ENCODE measurements around the gene UNC13A.

UNC13A gene

DNA sequence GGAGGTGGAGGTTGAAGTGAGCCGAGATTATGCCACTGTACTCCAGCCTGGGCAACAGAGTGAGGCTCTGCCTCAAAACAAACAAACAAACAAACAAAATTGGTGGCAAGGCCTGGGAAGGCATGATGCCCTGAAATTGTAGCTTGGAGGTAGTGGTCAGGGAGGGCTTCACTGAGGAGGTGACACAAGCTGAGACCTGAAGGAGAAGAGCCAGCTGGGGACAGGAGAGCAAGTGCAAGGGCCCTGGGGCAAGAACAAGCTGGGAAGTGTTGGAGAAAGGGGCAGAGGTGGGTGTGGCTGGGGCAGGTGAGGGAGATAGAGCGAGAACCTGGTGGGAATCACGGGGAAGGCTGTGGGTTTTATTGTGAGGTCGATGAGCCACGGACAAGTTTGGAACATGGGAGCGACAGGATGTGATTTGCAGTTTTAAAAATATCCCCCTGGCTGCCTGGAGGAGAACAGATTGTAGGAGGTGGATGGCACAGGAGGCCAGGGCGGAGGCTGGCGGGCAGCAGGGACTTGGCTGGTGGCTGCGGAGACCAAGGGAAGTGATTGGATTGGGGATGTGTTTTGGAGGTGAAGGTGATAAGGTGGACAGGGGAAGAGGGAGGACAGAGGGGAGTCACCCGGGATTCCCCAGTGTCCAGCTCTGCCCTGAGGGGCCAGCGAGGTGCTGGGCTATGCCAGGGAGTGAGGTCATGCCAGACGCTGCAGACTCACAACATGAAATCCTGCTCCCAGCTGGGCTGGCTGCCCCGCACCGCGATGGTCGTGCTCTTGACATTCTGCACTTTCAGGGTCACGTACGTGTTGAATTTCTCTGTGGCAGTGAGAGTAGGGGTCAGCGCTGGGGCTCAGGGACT is 14.0 kb downstream of the UNC13A start:
- Histone ChIP-seq H3K27me3 (ENCODE audit: insufficient read depth, poor library complexity, severe bottlenecking) (peaks cover 13% of the 10 kb centered on the region), H3K4me3 (replicated peaks; ENCODE audit: insufficient read depth, low read length) (no peak overlapping the region), H3K27ac (replicated peaks) (no peak overlapping the region)
- TF ChIP-seq SPI1 (IDR thresholded peaks at IDR 0.05; ENCODE audit: borderline replicate concordance, low read depth) (no peak), CTCF (IDR thresholded peaks at IDR 0.05; ENCODE audit: insufficient read depth, low read length) (no peak), POLR2AphosphoS5 (IDR thresholded peaks at IDR 0.05; ENCODE audit: low read depth) (no peak), GABPA (IDR thresholded peaks at IDR 0.05; ENCODE audit: low read depth) (no peak)
- TF ChIP-seq, protein P1, sequence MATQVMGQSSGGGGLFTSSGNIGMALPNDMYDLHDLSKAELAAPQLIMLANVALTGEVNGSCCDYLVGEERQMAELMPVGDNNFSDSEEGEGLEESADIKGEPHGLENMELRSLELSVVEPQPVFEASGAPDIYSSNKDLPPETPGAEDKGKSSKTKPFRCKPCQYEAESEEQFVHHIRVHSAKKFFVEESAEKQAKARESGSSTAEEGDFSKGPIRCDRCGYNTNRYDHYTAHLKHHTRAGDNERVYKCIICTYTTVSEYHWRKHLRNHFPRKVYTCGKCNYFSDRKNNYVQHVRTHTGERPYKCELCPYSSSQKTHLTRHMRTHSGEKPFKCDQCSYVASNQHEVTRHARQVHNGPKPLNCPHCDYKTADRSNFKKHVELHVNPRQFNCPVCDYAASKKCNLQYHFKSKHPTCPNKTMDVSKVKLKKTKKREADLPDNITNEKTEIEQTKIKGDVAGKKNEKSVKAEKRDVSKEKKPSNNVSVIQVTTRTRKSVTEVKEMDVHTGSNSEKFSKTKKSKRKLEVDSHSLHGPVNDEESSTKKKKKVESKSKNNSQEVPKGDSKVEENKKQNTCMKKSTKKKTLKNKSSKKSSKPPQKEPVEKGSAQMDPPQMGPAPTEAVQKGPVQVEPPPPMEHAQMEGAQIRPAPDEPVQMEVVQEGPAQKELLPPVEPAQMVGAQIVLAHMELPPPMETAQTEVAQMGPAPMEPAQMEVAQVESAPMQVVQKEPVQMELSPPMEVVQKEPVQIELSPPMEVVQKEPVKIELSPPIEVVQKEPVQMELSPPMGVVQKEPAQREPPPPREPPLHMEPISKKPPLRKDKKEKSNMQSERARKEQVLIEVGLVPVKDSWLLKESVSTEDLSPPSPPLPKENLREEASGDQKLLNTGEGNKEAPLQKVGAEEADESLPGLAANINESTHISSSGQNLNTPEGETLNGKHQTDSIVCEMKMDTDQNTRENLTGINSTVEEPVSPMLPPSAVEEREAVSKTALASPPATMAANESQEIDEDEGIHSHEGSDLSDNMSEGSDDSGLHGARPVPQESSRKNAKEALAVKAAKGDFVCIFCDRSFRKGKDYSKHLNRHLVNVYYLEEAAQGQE (IDR thresholded peaks at IDR 0.05; ENCODE audit: insufficient replicate concordance, low read depth): no peak
- DNase-seq (ENCODE audit: low read depth in 1 of 2, low spot score in 1 of 2): no peak

DNA sequence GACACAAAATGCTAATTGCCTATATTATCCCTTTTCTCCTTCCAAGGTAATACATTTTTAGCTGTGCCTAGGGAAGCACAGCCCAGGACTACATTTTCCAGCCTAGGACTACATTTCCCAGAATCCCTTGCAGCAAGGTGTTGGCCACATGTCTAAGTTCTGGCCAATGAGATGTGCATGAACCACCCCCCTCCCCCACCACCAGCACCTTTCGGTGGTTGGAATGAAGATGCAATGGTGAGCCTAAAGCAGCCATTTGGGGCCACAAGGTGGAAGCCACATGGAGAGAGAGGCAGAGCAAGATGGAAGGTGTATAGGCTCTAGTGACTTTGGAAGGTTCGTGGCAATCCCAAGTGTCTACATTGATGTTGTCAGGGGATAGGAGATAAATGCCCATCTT is 16.2 kb downstream of the UNC13A start:
- peak in 1 of 2 experiments; percentile 18 for DNase-seq (ENCODE audit: low read depth in 1 of 2, low spot score in 1 of 2)
- TF ChIP-seq, protein P1 (IDR thresholded peaks at IDR 0.05; ENCODE audit: insufficient replicate concordance, low read depth): no peak
- TF ChIP-seq POLR2AphosphoS5 (IDR thresholded peaks at IDR 0.05; ENCODE audit: low read depth) (no peak), SPI1 (IDR thresholded peaks at IDR 0.05; ENCODE audit: borderline replicate concordance, low read depth) (no peak), CTCF (IDR thresholded peaks at IDR 0.05; ENCODE audit: insufficient read depth, low read length) (no peak), GABPA (IDR thresholded peaks at IDR 0.05; ENCODE audit: low read depth) (no peak)
- H3K27ac ChIP-seq (replicated peaks): no peak overlapping the region

DNA sequence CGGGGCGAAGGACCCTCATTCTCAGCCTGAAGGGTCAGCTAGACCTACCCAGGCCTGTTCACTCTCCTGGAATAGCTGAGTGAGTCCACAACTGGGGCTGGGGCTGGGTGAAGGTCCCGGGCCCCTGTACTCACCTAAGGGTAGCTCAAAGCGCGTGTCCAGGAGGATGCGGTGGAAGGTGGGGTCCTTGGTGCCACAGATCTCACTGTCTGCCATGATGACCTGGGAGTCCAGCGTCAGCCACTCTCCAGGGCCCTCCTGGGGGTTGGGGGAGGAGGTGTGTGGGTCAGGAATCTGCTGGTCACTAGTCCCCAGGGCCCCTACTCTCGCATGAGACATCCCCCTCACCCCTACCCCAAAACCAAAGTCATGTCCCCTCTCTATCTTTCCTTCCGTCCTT is 18.7 kb downstream of the UNC13A start:
- no peak for DNase-seq (ENCODE audit: low read depth in 1 of 2, low spot score in 1 of 2)
- Histone ChIP-seq H3K4me3 (replicated peaks; ENCODE audit: insufficient read depth, low read length) (no peak overlapping the region), H3K27ac (replicated peaks) (no peak overlapping the region), H3K27me3 (ENCODE audit: insufficient read depth, poor library complexity, severe bottlenecking) (no peaks in the 10 kb centered on the region)
- TF ChIP-seq SPI1 (IDR thresholded peaks at IDR 0.05; ENCODE audit: borderline replicate concordance, low read depth) (no peak), CTCF (IDR thresholded peaks at IDR 0.05; ENCODE audit: insufficient read depth, low read length) (no peak), POLR2AphosphoS5 (IDR thresholded peaks at IDR 0.05; ENCODE audit: low read depth) (no peak)

More for the DNA sequence above, 16.2 kb downstream of the UNC13A start:
- Histone ChIP-seq H3K27me3 (ENCODE audit: insufficient read depth, poor library complexity, severe bottlenecking) (peaks cover 5% of the 10 kb centered on the region), H3K4me3 (replicated peaks; ENCODE audit: insufficient read depth, low read length) (no peak overlapping the region)

Measured in HL-60 (cell line).